ENCODE results near the gene CYP27B1. TPM values are rescaled to one million over a fixed set of nuclear protein-coding genes. Genes with fewer than 3 reads are reported as not detected.

CYP27B1 gene
- total RNA-seq, 1 experiment from 2014 or later, result 27.5 TPM

- TSS peak; percentile 73 for BruUV-seq (replicated peaks)
- intact Hi-C loops (cut with micrococcal nuclease), result no loop called here
- DNase-seq (ENCODE audit: unreplicated experiment), result peak; percentile 99
- H3K36me3 Mint-ChIP-seq (ENCODE audit: insufficient read depth, unreplicated experiment), result peaks cover 51% of the 10 kb centered on the region
- peak within 1 kb of the TSS; percentile 92 for H3K4me3 Mint-ChIP-seq (ENCODE audit: unreplicated experiment)
- peaks cover 40% of the 10 kb centered on the region for H3K4me1 Mint-ChIP-seq (ENCODE audit: insufficient read depth, unreplicated experiment)
- no peaks in the 10 kb centered on the region for H3K27me3 Mint-ChIP-seq (ENCODE audit: insufficient read depth, unreplicated experiment)
- CTCF ChIA-PET, result interaction anchor here (0.6 to 1.2 kb wide), 4 partner anchors 8 to 564 kb away, joined by 3 to 5 read pairs (median 4); no protein-coding TSS in a partner anchor
- H3K9me3 Mint-ChIP-seq (ENCODE audit: unreplicated experiment), result no peaks in the 10 kb centered on the region
- POLR2A ChIA-PET, result interaction anchor here (0.6 to 1.2 kb wide), 10 partner anchors 8 to 262 kb away, joined by 3 to 12 read pairs (median 4); partner anchors contain the start of genes CYP27B1, DDIT3, EEF1AKMT3 and METTL1
- H3K27ac Mint-ChIP-seq (ENCODE audit: low read depth, unreplicated experiment), result peak within 1 kb of the TSS; percentile 93
- no peak for TF ChIP-seq CTCF (IDR thresholded peaks at IDR 0.05; ENCODE audit: unreplicated experiment)
Observed at GRCh38 chr12:57751788-57752667, 14.8 kb downstream of the CYP27B1 start, which contains the start of gene CDK4. TSS of gene CDK4 (minus strand) at chr12:57752310. CDS start at chr12:57751717, 593 bp downstream.

GRCh38 chr12:57751432-57751787 is 15.5 kb downstream of the CYP27B1 start:
- no peak for DNase-seq (ENCODE audit: unreplicated experiment)
- POLR2A ChIA-PET, result interaction anchor here (0.9 to 1.2 kb wide), 3 partner anchors 13 to 21 kb away, joined by 4 to 12 read pairs (median 9); partner anchors contain the start of genes CYP27B1, EEF1AKMT3 and METTL1
- H3K36me3 Mint-ChIP-seq (ENCODE audit: insufficient read depth, unreplicated experiment), result peaks cover 52% of the 10 kb centered on the region
- H3K4me1 Mint-ChIP-seq (ENCODE audit: insufficient read depth, unreplicated experiment), result peaks cover 38% of the 10 kb centered on the region
- peak overlapping the region; percentile 93 for H3K27ac Mint-ChIP-seq (ENCODE audit: low read depth, unreplicated experiment)
- intact Hi-C loops (cut with micrococcal nuclease), result no loop called here
- peak overlapping the region; percentile 92 for H3K4me3 Mint-ChIP-seq (ENCODE audit: unreplicated experiment)
- BruUV-seq (replicated peaks), result no TSS peak
- CTCF ChIA-PET, result interaction anchor here (0.6 to 3.1 kb wide), 5 partner anchors 10 to 25 kb away, joined by 3 to 11 read pairs (median 3); no protein-coding TSS in a partner anchor
- H3K9me3 Mint-ChIP-seq (ENCODE audit: unreplicated experiment), result no peaks in the 10 kb centered on the region
- no peaks in the 10 kb centered on the region for H3K27me3 Mint-ChIP-seq (ENCODE audit: insufficient read depth, unreplicated experiment)
- TF ChIP-seq CTCF (IDR thresholded peaks at IDR 0.05; ENCODE audit: unreplicated experiment), result no peak

GRCh38 chr12:57750561-57751431 is 16.1 kb downstream of the CYP27B1 start:
- H3K4me1 Mint-ChIP-seq (ENCODE audit: insufficient read depth, unreplicated experiment), result peaks cover 42% of the 10 kb centered on the region
- BruUV-seq (replicated peaks), result no TSS peak
- intact Hi-C loops (cut with micrococcal nuclease), result no loop called here
- no peaks in the 10 kb centered on the region for H3K27me3 Mint-ChIP-seq (ENCODE audit: insufficient read depth, unreplicated experiment)
- DNase-seq (ENCODE audit: unreplicated experiment), result no peak
- peaks cover 56% of the 10 kb centered on the region for H3K36me3 Mint-ChIP-seq (ENCODE audit: insufficient read depth, unreplicated experiment)
- no peak for TF ChIP-seq CTCF (IDR thresholded peaks at IDR 0.05; ENCODE audit: unreplicated experiment)
- H3K27ac Mint-ChIP-seq (ENCODE audit: low read depth, unreplicated experiment), result peak overlapping the region; percentile 93
- peak overlapping the region; percentile 92 for H3K4me3 Mint-ChIP-seq (ENCODE audit: unreplicated experiment)
- H3K9me3 Mint-ChIP-seq (ENCODE audit: unreplicated experiment), result no peaks in the 10 kb centered on the region
- POLR2A ChIA-PET, result interaction anchor here (0.5 to 1.9 kb wide), 4 partner anchors 16 to 197 kb away, joined by 4 to 13 read pairs (median 4); partner anchors contain the start of genes CYP27B1, EEF1AKMT3 and METTL1
- CTCF ChIA-PET, result interaction anchor here (0.6 to 3.1 kb wide), 7 partner anchors 9 to 154 kb away, joined by 3 to 11 read pairs (median 3); no protein-coding TSS in a partner anchor

Measured in MCF 10A (cell line).